GM21737 (cell line): Measurements from ENCODE around the gene HMCN2.
"Not testable (repeated sequence)": the region's sequence is repeated elsewhere in the genome, so short reads cannot be mapped to it uniquely, and the experiment has no call there.

Experiments used
- ATAC-seq: cut with Tn5 transposase; IDR thresholded peaks from one replicate; pipeline ENCODE4 v1.9.1; 2021; ENCODE audit warnings: mild to moderate bottlenecking, moderate library complexity; ENCODE audit not compliant: unreplicated experiment

The HMCN2 gene

DNA sequence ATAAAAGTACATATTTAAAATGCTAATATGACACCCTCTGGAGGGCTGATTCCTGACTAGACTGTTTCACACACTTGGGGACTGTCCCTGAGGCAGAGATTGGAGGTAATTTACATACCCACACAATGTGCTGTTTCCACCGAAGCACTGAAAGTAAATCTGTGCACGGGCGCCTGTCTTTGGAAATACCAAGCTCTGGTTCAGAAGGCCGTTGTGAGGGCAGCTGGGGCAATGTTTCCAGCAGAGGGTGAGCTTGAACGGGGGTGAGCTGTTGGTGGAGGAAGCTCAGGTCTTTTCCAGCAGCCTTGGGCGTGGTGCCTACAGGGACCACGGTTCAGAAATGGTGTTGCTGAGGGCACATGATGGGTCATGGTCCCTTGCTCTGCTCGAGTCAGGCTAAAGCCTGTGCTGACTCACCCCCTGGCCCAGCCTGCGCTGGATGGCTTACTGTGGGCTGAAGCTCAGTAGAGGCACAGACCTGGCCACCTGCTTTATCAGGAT is 25.8 kb upstream of the HMCN2 start:
- ATAC-seq: peak; percentile 47

DNA sequence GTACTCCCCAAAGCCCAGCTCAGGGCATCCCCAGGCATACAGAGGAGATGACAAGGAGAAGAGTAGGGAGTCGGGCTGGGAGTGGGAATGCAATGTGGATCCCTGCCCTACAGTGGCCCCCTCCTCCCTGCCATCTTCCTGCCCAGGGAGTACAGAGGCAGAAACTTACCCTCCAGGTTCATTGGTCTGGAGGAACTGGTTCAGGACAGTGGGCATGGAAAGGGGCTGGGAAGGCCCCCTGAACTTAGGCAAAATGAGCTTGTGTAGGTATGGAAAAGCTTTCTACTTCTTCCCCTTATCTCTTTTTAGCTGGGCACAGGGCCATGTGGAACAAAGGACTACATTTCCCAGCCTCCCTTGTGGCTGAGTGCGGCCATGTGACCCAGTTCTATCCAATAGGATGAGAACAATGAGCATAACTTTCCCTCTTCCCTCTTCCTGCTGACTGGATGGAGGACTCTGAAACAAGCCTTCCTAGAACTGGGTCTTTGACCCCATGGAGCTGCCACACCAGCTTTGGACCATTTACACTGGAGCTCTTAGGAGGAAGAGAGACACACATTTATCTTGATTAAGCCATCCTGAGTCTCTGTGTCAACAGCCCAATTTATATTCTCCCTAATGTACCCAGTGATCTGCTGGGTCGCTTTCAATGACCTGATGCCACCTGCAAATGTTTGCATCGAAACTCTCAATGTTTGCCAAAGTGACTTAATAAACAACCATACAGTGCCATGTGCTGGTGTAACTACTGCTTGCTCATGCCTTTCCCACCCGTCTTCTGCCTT is 25.0 kb upstream of the HMCN2 start:
- ATAC-seq: no peak

DNA sequence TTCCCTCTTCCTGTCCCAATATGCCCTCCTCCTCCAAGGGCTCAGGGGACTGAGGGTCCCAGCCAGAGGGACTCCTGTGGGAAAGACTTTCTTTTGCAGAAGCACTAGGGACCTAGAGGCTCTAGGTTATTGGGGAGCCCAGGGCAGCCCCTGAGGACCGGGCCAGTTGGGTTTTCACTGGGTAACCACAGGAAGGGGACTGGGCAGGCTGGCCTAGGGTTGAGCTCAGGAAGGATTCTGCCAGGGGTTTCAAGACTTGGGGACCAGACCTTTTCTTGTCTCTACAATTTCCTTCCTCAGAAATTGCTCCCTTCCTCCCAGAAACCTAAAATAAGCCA is 24.4 kb upstream of the HMCN2 start:
- ATAC-seq: no peak

DNA sequence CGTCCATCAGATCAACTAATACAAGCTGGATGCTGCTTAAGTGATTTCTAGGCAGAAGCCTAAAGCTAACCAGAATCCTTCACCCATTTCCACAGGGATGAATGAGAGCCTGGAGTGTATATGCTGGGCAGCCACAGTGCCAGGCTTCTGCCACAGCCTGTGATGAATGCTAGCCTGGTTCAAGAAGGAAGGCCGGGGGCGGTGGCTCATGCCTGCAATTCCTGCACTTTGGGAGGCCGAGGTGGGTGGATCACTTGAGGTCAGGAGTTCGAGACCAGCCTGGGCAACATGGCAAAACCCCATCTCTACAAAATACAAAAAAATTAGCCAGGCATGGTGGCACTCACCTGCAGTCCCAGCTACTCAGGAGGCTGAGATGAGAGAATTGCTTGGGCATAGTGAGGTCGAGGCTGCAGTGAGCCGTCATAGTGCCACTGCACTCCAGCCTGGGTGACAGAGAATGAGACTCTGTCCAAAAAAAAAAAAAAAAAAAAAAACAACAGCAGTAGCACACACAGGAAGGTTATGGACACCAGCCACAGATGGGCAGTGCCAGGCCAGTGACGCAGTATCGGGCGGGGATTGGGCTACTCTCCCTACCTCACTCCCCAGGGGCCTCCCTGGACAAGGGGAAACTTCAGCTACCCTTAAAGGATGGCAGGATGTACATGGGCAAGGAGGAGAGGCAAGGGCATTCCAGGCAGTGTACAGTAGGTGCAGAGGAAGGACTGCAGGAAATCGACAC is 23.1 kb upstream of the HMCN2 start:
- ATAC-seq: no peak

DNA sequence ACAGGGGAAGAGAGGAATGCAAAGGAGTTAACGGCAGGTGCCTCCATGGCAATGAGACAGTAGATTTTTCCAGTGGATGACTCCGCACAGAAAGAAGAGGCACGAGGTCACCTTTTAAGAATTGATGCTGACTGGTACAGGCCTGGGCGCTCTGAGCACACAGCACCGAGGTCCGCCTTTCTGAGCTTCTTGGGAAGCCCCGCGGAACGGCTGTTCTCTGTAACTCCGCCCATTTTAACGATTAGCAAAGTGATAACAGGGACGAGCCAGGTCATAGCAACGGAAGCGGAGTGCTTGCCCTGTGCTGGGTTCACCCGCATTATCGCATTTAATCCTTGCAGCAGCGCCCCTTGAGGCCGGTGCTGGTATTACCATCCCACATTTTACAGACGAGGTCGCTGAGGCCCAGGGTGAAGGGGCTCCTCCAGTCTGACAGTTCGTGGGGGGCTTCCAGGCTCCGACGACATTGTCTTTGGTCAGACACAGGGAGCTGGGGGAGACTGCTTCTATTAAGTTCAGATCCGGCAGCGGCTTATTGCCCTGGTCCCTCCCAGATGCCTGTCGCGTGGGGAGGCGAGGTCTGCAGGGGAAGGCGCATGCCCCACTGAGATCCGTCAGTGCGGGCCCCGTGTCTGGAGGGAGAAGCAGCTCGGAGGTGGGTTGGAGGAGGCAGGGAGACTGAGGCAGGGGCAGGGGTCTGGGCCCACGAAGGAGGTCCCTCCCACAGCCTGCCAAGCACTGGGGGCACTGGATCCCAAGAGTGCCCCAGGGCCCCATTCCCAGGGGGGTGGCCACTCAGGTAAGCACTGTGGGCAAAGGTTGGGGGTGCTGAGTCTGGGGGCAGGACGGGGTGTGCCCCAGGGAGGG is 22.3 kb upstream of the HMCN2 start:
- peak; percentile 45 for ATAC-seq

DNA sequence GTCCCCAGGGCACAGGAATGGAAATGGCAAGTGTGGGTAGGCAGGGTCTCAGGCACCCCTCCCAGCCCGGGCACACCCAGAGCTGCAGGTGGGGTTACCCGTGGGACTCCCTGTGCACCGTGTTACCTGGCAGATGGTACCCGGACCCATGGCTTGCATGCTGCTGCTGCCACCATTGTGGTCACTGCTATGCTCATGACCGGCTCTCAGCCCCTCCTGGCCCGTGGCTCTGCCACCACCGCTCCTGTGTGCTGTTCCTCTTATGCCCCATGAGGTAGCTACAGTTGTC is 21.7 kb upstream of the HMCN2 start:
- ATAC-seq: no peak

DNA sequence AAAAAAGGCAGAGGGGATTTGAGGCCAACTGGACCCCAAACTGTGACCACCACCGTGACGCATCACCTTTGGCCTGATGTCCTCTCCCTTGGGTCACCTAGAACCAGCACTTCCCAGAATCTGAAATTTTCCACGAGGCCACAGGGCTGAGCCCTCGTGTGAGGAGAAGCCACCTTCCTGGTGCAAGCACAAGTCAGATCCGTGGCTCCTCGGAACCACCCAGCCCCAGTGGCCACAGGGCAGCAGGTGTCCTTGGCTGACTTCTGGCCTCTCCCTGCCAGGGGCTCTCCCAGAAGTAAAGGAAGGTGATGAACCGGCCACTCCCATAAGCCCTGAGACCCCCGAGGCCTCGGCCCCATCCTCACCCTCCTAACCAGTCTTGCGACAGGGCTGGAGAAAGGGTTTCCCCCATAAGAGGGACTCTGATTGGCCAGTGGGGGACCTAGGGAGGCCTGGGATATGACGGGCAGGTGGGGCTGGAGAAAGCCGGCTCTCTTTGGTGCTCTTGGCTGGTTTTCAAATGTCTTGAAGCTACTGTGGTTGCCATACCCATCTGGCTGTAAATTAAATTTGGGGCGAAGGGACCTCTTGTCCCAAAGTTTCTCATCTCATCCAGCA is 20.9 kb upstream of the HMCN2 start:
- ATAC-seq: no peak

DNA sequence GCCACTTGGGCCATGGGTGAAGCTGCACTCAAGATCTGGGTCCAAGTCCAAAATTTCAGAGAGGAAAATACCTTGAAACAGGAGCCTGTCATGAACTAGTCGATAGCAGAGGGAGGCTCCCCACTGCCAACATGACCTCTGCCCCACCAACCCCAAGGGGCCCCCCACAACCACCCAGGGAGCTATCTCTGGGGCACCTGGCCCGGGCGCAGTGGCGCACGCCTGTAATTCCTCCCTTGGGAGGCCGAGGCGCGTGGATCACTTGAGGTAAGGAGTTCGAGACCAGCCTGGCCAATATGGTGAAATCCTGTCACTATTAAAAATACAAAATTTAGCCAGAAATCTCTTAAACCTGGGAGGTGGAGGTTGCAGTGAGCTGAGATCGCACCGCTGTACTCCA is 20.1 kb upstream of the HMCN2 start:
- no peak for ATAC-seq

DNA sequence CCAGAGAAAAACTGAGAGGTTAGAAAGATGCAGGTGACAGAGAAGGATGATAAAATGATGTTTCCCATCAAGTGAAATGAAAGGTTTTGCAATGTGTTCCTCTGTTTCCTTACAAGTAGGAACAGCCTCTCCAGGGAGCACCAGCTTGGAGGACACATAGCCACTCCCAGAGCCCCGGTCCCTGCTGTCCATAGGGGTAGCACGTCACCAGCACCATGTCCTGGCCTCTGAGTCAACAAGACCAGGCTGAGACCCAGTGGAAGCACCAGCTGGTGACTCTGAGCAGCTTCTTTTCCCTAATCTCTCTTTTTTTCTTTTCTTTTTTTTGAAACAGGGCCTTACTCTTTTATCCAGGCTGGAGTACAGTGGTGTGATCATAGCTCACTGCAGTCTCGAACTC is 19.4 kb upstream of the HMCN2 start:
- ATAC-seq: no peak

DNA sequence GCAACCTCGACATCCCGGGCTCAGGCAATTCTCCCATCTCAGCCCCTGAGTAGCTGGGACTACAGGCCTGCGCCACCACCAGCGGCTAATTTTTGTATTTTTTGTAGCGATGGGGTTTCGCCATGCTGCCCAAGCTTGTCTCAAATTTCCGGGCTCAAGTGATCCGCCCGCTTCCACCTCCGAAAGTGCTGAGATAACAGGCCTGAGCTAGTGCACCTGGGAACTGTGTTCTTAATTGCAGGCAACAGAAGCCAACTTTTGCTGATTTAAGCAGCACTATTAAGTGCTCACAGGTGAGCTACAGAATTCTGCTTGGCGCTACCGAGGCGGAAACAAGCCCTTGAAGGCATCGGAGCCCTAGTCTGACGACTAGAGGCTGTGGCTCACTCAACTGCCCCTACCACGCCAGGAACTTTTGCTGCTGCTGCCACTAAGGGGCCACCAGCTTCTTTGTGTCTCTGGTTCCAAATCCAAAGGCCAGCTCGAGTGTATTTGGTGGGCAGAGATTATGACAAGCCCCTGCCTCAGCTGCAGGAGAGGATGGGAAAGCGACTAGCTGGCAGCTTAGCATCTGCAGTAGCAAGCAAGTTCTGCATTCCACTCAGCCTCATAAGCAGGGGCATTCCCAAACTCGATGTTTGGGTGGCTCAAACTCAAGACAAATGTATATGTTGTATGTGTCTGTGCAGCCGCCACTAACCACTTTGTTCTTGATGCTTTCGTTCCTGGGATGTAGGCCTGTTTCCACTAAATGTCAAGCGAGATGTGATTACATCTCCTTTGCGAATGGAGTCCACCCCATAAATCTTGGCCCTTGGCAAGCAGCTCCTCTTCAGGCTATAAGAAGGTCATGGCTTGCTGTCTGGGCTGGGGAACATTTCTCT is 10.6 kb upstream of the HMCN2 start:
- no peak for ATAC-seq

DNA sequence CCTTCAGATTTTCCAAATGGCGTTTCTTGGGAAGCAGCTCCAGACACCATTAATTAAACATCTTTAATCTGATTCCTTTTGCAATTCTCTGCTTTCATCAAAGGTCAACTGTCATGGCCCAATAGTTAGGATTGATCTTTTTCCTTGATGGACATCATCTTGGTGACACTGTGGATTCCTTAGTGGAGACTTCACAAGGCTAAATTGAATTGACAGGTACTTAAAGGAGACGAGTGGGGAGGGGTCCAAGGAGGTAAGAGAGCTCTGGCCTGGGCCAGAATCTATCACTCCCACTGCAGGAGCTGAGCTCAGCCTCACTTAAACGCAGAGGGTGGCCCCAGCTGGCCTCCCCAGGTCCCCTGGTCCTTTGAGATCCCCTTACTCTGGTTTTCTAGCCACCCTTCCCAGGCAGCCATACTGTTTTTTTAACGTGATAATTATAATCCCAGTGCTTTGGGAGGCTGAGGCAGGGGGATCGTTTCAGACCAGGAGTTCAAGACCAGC is 9.9 kb upstream of the HMCN2 start:
- no peak for ATAC-seq

DNA sequence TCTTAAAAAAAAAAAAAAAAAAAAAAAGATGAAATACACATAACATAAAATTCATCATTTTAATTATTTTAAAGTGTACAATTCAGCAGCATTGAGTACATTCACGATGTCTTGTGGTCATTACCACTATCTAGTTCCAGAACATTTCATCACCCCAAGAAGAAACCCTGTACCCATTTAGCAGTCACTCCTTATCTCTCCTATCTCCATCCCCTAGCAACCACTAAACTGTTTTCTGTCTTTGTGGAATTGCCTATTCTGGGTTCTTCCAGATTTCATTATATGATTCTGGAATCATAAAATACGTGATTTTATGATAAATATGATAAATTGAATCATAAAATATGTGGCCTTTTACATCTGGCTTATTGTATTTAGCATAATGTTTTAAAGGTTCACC is 8.9 kb upstream of the HMCN2 start:
- ATAC-seq: no peak

DNA sequence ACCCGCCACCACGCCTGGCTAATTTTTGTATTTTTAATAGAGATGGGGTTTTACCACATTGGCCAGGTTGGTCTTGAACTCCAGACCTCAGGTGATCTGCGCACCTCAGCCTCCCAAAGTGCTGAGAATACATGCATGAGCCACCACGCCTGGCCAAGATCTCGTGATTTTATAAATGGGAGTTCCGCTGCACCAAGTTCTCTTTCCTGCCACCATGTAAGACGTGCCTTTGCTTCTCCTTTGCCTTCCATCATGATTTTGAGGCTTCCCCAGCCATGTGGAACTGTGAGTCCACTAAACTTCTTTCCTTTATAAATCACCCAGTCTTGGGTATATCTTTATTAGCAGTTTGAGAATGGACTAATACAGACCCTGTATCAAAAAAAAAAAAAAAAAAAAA is 7.4 kb upstream of the HMCN2 start:
- not testable (repeated sequence) for ATAC-seq

DNA sequence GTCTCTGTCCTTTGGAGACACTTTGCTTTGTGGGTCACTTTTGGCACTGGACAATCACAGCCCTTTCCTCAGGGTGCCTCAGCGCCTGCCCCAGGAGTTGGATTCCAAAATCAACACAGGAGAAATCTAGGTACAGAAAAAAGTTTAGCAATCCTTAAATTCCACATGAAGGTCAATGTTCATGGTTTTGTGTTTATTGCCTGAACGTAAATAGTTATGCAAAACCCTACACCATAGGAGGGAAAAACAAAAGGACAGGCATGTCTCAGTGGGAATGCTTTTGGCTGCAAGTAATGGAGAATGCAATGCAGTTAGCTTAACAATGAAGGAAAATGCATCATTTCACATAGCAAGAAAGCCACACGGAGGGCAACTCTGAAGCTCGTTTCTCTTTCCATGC is 6.5 kb upstream of the HMCN2 start:
- ATAC-seq: no peak

DNA sequence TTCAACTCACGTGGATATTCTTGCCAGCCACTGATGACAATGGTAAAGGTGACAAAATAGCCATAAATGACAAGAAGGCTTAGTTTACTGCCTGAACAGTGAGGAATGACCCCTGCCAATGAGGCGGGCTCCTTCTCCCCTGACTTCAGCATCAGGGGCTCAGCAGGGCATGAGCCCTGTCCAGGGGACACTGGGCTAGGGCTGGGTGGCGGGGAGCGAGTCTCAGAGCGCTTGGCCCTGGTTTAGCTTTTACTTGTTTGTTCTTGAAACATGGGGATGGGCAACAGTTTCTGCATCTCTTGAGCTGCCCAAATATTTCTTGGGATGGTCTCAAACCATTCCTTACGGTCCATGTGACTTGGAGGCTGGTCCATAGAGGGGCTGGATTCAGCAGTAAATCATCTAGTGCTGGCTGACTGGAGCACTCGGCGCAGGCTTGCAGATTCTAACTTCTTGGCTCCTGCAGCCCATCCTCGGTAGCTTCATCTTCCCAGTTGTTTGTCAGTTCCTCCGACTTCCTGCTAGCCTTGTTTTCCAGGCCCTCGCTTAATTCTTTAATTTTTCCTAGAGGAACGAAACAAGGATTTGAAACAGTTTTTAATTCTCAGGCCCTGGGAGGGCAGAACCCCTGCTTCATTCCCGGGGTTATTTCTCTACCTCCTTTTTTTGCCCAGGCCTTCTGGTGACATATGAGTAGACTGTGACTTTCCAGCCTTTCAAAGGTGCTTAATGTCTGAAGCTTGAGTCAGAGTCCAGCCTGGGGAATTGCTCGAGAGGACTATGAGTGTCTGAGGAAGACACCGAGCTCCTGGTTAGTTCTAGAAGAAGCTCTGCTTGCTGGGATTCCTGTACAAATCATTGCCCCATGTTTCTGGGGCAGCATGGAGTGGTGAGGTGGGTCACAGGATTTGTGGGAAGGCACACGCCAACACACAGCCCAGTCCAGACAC is 4.5 kb upstream of the HMCN2 start:
- ATAC-seq: no peak

DNA sequence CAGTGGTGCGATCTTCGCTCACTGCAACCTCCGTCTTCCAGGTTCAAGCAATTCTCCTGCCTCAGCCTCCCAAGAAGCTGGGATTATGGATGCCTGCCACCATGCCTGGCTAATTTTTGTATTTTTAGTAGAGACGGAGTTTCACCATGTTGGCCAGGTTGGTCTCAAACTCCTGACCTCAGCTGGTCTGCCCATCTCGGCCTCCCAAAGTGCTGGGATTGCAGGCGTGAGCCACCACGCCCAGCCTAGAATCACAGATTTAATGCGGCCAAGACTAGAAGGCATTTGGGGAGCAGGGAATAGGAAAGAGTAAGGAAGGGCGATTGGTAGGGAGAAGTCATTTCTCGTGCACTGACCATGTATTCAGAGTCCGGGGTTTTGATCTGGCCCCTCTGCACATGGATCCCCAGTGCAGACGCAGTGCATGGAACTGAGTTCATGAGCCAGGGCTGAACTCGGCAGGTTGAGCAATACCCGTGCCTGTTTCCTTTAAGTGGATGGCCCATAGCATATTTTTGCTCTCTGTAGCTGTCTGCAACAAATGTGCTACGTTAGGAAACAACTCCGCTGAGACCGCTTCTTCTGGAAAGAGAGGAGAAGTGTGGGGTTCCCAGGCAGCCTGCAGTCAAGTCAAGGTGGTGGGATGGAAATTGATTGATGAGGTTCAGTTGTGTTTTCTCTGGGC is 3.4 kb upstream of the HMCN2 start:
- no peak for ATAC-seq

DNA sequence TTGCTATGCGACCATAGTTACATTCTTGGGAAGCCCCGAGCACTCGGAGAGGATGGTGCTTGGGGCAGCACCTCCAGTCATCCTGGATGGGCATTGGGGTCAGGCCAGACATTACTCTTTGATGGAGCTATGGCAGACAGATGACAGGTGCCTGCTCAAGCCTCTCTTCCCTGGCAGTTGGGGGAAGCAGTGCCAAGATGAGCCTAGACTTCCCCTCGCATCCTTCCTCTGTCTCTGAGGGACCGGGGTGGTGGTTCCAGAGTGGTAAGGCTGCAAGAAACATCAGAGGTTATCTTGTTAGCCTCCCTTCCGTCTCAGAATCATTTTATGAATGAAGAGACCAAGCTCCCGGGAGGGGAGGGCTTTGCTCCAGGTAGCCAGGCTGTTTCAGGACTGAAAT is 2.8 kb upstream of the HMCN2 start:
- no peak for ATAC-seq

DNA sequence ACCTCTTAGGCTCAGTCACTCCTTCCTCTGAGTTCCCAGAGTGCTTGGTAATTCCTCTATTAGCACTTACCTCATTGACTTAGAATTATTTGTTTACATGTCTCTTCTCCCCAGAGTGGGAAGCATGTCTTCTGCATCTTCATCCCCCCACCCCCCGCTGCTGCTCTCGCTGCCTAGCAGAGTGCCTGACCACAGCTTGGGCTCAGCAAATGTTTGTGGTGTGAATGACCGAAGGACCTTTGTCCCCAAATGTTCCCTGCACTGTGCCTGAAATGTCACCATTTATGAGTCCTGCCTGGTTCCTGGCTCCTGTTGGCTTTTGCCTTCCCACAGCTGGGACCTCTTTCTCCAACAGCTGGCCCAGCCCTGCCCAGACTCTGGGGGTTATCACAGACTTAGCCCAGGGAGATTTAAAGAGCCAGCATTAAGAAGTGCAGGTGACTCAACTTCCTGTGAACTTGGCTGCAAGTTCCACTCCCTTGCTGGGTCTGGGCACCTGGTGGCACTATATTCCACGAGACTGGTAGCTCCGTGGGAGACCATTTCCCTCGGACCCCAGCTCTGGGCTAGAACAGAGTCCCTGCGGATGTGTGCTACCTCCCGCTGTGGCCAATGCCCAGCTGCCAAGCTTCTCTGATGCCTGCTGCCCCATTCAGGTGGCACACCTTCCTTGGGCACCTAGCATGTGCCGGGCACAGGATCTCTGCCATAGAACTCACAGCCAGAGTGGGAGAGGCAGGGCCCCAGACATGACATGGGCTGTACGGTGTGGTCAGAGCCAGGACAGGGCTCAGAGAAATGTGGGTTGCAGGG is 1.8 kb upstream of the HMCN2 start:
- no peak for ATAC-seq
